CMK (cell line): ENCODE measurements around the gene ZNF101.

ENCODE experiments used
- DNase-seq: peaks from one replicate; pipeline ENCODE4 v3.0.0-alpha.2; 2010; ENCODE audit warnings: low read depth

The ZNF101 gene

GRCh38 chr19:19711934-19712828, 43.5 kb downstream of the ZNF101 start:
- DNase-seq = no peak

GRCh38 chr19:19719798-19720197, 51.2 kb downstream of the ZNF101 start:
- no peak for DNase-seq

- no peak for DNase-seq
Observed at GRCh38 chr19:19721896-19722295, 53.3 kb downstream of the ZNF101 start.

GRCh38 chr19:19732579-19733501, 64.2 kb downstream of the ZNF101 start, which contains the start of gene ZNF14:
ZNF14 (minus strand) TSS chr19:19733112; CDS start chr19:19732958, 154 bp downstream.
- peak; percentile 85 for DNase-seq
